ENCODE measurements around the gene SPEN.

DNA sequence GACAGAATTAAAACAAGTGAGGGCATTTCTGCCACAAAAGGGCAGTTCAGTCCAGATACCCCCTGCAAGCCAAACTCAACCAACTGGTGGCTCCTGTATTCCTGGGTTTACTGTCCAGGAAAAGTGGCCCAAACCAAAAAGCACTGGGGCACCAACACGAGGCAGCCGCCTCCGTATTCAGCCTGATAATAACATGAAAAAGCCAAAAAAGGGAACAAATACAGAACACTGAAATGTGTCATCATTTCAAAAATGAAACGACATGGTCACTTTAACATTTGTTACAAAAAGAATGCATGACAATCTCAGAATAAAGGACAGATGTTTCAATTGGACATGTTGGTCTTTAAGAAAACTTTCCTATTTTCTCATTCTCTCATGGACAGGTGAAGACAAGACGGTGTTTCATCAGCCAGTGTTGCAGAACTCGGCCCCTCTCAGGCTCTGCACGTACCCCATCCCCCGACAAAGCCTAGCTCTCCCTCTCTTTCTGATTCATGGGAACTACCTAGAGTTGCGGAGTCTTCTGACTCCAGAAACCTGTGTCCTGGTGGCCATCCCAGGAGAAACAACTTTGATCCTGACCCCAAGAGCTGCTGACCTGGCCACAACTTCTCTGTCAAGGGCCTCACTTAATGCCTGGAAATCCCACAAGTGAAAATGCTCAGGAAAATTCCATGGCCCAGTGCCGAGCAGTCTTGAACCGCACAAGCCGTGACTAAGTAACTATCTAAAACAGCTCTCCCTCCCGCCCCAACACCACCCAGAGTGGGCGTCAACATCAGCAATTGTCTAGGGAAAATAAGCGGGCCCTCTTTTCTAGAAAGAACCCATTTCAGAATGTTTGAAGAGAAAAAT, 101.3 kb downstream of the SPEN start:
- TF ChIP-seq, protein P1, sequence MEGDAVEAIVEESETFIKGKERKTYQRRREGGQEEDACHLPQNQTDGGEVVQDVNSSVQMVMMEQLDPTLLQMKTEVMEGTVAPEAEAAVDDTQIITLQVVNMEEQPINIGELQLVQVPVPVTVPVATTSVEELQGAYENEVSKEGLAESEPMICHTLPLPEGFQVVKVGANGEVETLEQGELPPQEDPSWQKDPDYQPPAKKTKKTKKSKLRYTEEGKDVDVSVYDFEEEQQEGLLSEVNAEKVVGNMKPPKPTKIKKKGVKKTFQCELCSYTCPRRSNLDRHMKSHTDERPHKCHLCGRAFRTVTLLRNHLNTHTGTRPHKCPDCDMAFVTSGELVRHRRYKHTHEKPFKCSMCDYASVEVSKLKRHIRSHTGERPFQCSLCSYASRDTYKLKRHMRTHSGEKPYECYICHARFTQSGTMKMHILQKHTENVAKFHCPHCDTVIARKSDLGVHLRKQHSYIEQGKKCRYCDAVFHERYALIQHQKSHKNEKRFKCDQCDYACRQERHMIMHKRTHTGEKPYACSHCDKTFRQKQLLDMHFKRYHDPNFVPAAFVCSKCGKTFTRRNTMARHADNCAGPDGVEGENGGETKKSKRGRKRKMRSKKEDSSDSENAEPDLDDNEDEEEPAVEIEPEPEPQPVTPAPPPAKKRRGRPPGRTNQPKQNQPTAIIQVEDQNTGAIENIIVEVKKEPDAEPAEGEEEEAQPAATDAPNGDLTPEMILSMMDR (IDR thresholded peaks at IDR 0.05; ENCODE audit: borderline replicate concordance, extremely low read depth, low read length, poor library complexity, severe bottlenecking) = no peak
- TF ChIP-seq EZH2 (IDR thresholded peaks at IDR 0.05; ENCODE audit: borderline replicate concordance, low read depth, low read length, severe bottlenecking) = no peak
